AG20443 (cell line): ENCODE results near the gene DEGS2.

Experiments used
- DNase-seq: peaks from one replicate; pipeline ENCODE4 v3.0.0; 2012; ENCODE audit warnings: low spot score, mixed read lengths

DEGS2 gene

GRCh38 chr14:100132161-100132902, 27.1 kb downstream of the DEGS2 start:
- DNase-seq, result peak; percentile 92

GRCh38 chr14:100131181-100131580, 28.3 kb downstream of the DEGS2 start:
- DNase-seq, result no peak

GRCh38 chr14:100130521-100130920, 28.9 kb downstream of the DEGS2 start:
- no peak for DNase-seq

- DNase-seq, result peak; percentile 84
Observed at GRCh38 chr14:100129161-100129589, 30.3 kb downstream of the DEGS2 start.

- DNase-seq, result no peak
Observed at GRCh38 chr14:100128688-100129087, 30.8 kb downstream of the DEGS2 start.

GRCh38 chr14:100127853-100128455, 31.5 kb downstream of the DEGS2 start:
- no peak for DNase-seq

GRCh38 chr14:100126401-100126800, 33.0 kb downstream of the DEGS2 start:
- DNase-seq, result no peak

- no peak for DNase-seq
Observed at GRCh38 chr14:100124551-100125088, 34.8 kb downstream of the DEGS2 start.

- no peak for DNase-seq
Observed at GRCh38 chr14:100123618-100124017, 35.8 kb downstream of the DEGS2 start.

- DNase-seq, result no peak
Observed at GRCh38 chr14:100122481-100123223, 36.8 kb downstream of the DEGS2 start.

- DNase-seq, result no peak
Observed at GRCh38 chr14:100121643-100122480, 37.6 kb downstream of the DEGS2 start.

- no peak for DNase-seq
Observed at GRCh38 chr14:100120522-100121269, 38.7 kb downstream of the DEGS2 start.

- no peak for DNase-seq
Observed at GRCh38 chr14:100119251-100119650, 40.2 kb downstream of the DEGS2 start.

GRCh38 chr14:100118396-100119011, 40.9 kb downstream of the DEGS2 start:
- DNase-seq, result no peak

GRCh38 chr14:100117633-100118395, 41.6 kb downstream of the DEGS2 start:
- DNase-seq, result no peak

GRCh38 chr14:100117026-100117425, 42.4 kb downstream of the DEGS2 start:
- DNase-seq, result no peak

GRCh38 chr14:100116134-100116533, 43.3 kb downstream of the DEGS2 start:
- DNase-seq, result no peak

GRCh38 chr14:100115726-100116125, 43.7 kb downstream of the DEGS2 start:
- no peak for DNase-seq

GRCh38 chr14:100115236-100115635, 44.2 kb downstream of the DEGS2 start:
- no peak for DNase-seq
